ENCODE measurements around the gene TBC1D22A. TPM values are rescaled to one million over a fixed set of nuclear protein-coding genes. Genes with fewer than 3 reads are reported as not detected.

The TBC1D22A gene
- total RNA-seq, 1 experiment from 2014 or later = 27.6 TPM

DNA sequence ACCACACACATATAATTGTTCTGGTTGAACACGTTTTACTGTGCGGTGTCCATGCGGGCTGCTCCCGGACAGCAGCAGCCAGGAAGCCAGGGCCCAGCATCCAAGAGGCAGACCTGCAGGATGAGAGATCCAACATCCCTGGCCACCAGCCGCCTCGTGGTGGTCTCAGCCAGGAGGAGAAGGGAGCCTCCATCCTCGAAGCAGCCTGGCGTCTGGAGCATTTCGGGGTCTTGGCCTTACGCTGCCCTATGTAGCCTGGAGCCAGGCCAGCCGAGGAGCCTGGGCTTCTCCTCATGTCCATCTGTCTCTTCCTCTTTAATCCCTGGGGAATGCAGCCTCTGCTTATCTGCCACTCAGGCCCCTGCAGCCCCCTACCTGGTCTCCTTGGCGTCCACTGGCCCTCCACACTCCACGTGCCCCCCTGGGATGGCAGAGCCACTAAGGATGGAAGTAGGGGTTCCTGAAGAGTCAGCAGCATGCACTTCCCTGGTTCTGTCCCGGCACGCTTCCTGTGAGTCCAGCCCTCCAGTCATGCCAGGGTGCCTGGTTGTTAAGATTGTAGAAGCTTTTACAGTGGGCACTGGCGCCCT is 253.2 kb downstream of the TBC1D22A start:
- peaks cover 5% of the 10 kb centered on the region for H3K36me3 Mint-ChIP-seq (ENCODE audit: insufficient read depth, unreplicated experiment)
- no TSS peak for BruUV-seq (replicated peaks)
- no peaks in the 10 kb centered on the region for H3K4me1 Mint-ChIP-seq (ENCODE audit: low read depth, unreplicated experiment)
- TF ChIP-seq, protein P1, sequence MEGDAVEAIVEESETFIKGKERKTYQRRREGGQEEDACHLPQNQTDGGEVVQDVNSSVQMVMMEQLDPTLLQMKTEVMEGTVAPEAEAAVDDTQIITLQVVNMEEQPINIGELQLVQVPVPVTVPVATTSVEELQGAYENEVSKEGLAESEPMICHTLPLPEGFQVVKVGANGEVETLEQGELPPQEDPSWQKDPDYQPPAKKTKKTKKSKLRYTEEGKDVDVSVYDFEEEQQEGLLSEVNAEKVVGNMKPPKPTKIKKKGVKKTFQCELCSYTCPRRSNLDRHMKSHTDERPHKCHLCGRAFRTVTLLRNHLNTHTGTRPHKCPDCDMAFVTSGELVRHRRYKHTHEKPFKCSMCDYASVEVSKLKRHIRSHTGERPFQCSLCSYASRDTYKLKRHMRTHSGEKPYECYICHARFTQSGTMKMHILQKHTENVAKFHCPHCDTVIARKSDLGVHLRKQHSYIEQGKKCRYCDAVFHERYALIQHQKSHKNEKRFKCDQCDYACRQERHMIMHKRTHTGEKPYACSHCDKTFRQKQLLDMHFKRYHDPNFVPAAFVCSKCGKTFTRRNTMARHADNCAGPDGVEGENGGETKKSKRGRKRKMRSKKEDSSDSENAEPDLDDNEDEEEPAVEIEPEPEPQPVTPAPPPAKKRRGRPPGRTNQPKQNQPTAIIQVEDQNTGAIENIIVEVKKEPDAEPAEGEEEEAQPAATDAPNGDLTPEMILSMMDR (IDR thresholded peaks at IDR 0.05; ENCODE audit: unreplicated experiment) = no peak
- CTCF ChIA-PET = no interaction called here
- intact Hi-C loops (cut with micrococcal nuclease; ENCODE audit: unreplicated experiment) = no loop called here
- DNase-seq = no peak
- no peak overlapping the region for H3K4me3 Mint-ChIP-seq (ENCODE audit: low read depth, unreplicated experiment)
- no peaks in the 10 kb centered on the region for H3K27me3 Mint-ChIP-seq (ENCODE audit: unreplicated experiment)
- peaks cover 2% of the 10 kb centered on the region for H3K9me3 Mint-ChIP-seq (ENCODE audit: low read depth, unreplicated experiment)
- H3K27ac Mint-ChIP-seq (ENCODE audit: unreplicated experiment) = no peak overlapping the region

DNA sequence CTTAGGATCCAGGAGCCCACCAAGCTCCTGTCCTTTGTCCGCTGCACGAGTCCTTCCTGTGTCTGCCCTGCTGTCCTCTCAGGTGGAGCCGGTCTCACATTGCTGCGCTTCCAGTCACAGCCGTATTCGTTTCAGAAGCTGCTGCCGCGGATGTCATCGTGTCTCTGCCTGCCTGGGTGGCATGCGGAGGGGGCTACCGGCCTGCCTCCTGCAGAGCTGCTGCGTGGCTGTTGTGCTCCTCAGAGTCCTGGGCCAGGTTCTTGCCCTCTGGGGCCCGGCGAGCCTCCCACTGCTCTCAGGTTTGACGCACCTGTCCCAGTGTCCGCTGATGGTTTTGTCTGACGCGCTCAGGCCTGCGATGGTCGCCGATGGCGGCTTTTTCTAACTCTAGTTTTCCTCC is 254.2 kb downstream of the TBC1D22A start:
- H3K4me1 Mint-ChIP-seq (ENCODE audit: low read depth, unreplicated experiment) = no peaks in the 10 kb centered on the region
- peaks cover 2% of the 10 kb centered on the region for H3K9me3 Mint-ChIP-seq (ENCODE audit: low read depth, unreplicated experiment)
- H3K27me3 Mint-ChIP-seq (ENCODE audit: unreplicated experiment) = no peaks in the 10 kb centered on the region
- TF ChIP-seq, protein P1 (IDR thresholded peaks at IDR 0.05; ENCODE audit: unreplicated experiment) = no peak
- DNase-seq = no peak
- BruUV-seq (replicated peaks) = no TSS peak
- intact Hi-C loops (cut with micrococcal nuclease; ENCODE audit: unreplicated experiment) = no loop called here
- CTCF ChIA-PET = no interaction called here
- no peaks in the 10 kb centered on the region for H3K36me3 Mint-ChIP-seq (ENCODE audit: insufficient read depth, unreplicated experiment)
- H3K4me3 Mint-ChIP-seq (ENCODE audit: low read depth, unreplicated experiment) = no peak overlapping the region
- no peak overlapping the region for H3K27ac Mint-ChIP-seq (ENCODE audit: unreplicated experiment)

DNA sequence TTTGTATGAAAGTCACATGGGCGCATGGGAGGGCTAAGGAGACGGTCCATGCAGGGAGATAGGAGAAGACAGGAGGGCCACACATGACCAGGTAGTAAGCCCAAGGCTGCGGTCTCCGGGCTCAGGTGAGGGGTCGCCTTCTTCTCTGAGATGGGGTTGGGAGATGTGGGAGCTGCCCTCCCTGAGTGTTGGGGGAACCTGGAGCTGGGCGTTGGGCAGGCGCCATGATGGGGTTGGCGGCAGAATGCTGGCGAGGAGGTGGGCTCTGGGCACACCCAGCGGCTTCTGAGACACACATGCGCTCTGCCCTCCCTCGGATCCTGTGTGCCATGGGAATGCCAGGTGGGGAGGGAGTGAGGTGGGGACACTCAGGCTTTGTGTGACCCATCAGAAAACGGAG is 254.8 kb downstream of the TBC1D22A start:
- no peak overlapping the region for H3K4me3 Mint-ChIP-seq (ENCODE audit: low read depth, unreplicated experiment)
- BruUV-seq (replicated peaks) = no TSS peak
- no peaks in the 10 kb centered on the region for H3K36me3 Mint-ChIP-seq (ENCODE audit: insufficient read depth, unreplicated experiment)
- H3K27ac Mint-ChIP-seq (ENCODE audit: unreplicated experiment) = no peak overlapping the region
- intact Hi-C loops (cut with micrococcal nuclease; ENCODE audit: unreplicated experiment) = no loop called here
- CTCF ChIA-PET = no interaction called here
- H3K9me3 Mint-ChIP-seq (ENCODE audit: low read depth, unreplicated experiment) = peaks cover 2% of the 10 kb centered on the region
- H3K27me3 Mint-ChIP-seq (ENCODE audit: unreplicated experiment) = no peaks in the 10 kb centered on the region
- no peak for DNase-seq
- peaks cover 6% of the 10 kb centered on the region for H3K4me1 Mint-ChIP-seq (ENCODE audit: low read depth, unreplicated experiment)
- TF ChIP-seq, protein P1 (IDR thresholded peaks at IDR 0.05; ENCODE audit: unreplicated experiment) = no peak

DNA sequence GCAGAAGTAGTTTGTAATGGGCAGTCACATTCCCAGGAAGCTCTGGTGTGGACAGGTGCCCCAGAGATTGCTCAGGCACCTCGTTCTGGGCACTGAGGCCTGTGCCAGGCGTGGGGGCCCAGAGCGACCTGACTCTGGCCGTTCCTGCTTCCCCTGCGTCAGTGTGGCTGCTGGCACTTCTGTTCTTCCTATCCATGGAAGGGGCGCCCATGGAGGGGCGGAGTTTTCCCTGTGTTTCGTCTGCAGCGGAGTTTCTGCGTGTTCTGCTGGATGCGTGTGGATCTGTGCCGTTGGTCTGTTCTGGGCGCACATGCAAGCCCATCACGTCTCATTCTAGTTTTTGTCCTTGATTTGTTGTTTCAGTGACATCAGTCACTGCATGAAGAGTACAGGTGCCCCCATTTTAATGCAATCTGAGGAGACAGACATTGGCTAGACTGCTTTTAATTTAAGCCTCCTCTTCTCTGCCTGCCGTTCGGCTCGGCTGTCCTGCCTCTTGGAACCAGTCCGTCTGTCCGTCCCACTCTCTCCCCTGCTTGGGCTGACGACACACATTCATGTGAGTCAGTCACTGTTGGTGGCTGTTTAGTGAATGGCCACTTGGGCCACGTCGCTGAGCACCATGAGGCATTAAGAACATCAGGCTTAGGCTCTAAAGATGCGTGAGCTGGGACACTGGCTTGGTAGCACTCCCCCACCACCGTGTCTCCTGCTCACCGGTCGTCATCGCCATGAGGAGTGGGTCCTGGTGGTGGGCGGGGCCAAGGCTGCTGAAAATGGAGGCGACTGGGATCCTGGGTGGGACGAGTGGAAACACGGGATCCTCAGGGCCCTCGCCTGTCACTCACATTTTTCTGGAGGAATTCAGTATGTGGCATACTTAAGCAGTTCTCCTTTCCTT is 255.8 kb downstream of the TBC1D22A start:
- TF ChIP-seq, protein P1 (IDR thresholded peaks at IDR 0.05; ENCODE audit: unreplicated experiment) = no peak
- CTCF ChIA-PET = no interaction called here
- no peak overlapping the region for H3K4me3 Mint-ChIP-seq (ENCODE audit: low read depth, unreplicated experiment)
- intact Hi-C loops (cut with micrococcal nuclease; ENCODE audit: unreplicated experiment) = no loop called here
- DNase-seq = no peak
- H3K4me1 Mint-ChIP-seq (ENCODE audit: low read depth, unreplicated experiment) = peaks cover 8% of the 10 kb centered on the region
- no TSS peak for BruUV-seq (replicated peaks)
- peaks cover 2% of the 10 kb centered on the region for H3K9me3 Mint-ChIP-seq (ENCODE audit: low read depth, unreplicated experiment)
- H3K36me3 Mint-ChIP-seq (ENCODE audit: insufficient read depth, unreplicated experiment) = no peaks in the 10 kb centered on the region
- no peak overlapping the region for H3K27ac Mint-ChIP-seq (ENCODE audit: unreplicated experiment)
- no peaks in the 10 kb centered on the region for H3K27me3 Mint-ChIP-seq (ENCODE audit: unreplicated experiment)
